SHP77 treated with DMSO at 0.1 percent for 48 hours (cell line): Measurements from ENCODE around the gene PCNX1.

Experiments
- DNase-seq: peaks from one replicate; lab custom pipeline; 2025; lab: John Stamatoyannopoulos, UW

PCNX1 gene

GRCh38 chr14:71163050-71163841 lies 256.0 kb downstream of the PCNX1 start:
- no peak for DNase-seq

- peak; percentile 5 for DNase-seq
Observed at GRCh38 chr14:71163842-71164629, 256.8 kb downstream of the PCNX1 start.
